PFSK-1 (cell line): ENCODE data around the gene KAT7.

Experiments
- FOXP2 ChIP-seq: optimal IDR thresholded peaks from 2 replicates; pipeline ENCODE3; 2011; ENCODE audit warnings: borderline replicate concordance, control low read depth, inconsistent platforms; ENCODE audit not compliant: insufficient read depth; ENCODE audit errors: extremely low read length, extremely low read depth
- POLR2AphosphoS5 ChIP-seq: IDR thresholded peaks from 2 replicates; pipeline ENCODE4 v1.6.1; 2012; ENCODE audit warnings: low read depth, mild to moderate bottlenecking, control low read depth, low read length, moderate library complexity
- SIN3A ChIP-seq: IDR thresholded peaks from 2 replicates; pipeline ENCODE4 v1.6.1; 2012; ENCODE audit warnings: mild to moderate bottlenecking, low read length, moderate library complexity, borderline replicate concordance; ENCODE audit not compliant: insufficient read depth
- TAF1 ChIP-seq: IDR thresholded peaks from 2 replicates; pipeline ENCODE4 v1.6.1; 2012; ENCODE audit warnings: low read length, control low read depth, borderline replicate concordance; ENCODE audit not compliant: insufficient read depth
- TF ChIP-seq, protein P1 (sequence below), 2 experiments: IDR thresholded peaks; 2 replicates each; pipeline versions ENCODE4 v1.6.1 to v1.8.0; 2011 to 2012; ENCODE audit warnings: low read depth in 2 of 2, low read length in 2 of 2, control low read depth in 1 of 2, inconsistent platforms in 1 of 2, mild to moderate bottlenecking in 1 of 2, moderate library complexity in 1 of 2; ENCODE audit not compliant: insufficient read depth in 1 of 2

Gene KAT7

DNA sequence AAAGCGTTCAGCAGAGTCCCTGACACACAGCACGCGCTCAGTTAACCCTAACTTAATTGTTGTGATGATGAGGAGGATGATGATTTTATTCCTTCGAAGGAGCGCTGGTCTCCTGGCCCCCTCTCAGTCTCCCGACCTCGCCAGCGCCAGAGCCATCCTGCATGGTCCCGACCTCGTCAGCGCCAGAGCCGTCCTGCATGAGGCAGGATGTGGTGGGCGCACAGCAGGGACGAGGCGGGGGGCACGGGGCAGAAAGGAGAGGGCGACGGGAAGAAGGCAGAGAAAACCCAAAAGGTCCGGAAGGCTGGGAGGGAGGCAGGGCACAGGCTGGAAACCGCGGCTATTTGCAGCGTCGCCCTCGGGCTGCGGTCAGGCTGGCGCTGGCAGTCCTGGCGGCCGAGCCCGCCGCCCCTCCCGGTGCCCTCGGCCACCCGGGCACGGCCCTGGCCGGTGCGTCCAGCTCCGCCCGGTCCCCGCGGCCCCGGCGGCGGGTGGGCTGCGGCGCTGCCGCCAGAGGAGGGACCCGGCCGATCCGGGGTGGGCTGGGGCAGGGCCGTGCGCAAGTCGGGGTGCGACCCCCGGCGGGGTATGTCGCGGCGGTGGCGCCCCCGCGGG lies 62.4 kb downstream of the KAT7 start:
- TF ChIP-seq FOXP2 (no peak), POLR2AphosphoS5 (no peak), SIN3A (no peak), TAF1 (no peak)
- TF ChIP-seq, protein P1, sequence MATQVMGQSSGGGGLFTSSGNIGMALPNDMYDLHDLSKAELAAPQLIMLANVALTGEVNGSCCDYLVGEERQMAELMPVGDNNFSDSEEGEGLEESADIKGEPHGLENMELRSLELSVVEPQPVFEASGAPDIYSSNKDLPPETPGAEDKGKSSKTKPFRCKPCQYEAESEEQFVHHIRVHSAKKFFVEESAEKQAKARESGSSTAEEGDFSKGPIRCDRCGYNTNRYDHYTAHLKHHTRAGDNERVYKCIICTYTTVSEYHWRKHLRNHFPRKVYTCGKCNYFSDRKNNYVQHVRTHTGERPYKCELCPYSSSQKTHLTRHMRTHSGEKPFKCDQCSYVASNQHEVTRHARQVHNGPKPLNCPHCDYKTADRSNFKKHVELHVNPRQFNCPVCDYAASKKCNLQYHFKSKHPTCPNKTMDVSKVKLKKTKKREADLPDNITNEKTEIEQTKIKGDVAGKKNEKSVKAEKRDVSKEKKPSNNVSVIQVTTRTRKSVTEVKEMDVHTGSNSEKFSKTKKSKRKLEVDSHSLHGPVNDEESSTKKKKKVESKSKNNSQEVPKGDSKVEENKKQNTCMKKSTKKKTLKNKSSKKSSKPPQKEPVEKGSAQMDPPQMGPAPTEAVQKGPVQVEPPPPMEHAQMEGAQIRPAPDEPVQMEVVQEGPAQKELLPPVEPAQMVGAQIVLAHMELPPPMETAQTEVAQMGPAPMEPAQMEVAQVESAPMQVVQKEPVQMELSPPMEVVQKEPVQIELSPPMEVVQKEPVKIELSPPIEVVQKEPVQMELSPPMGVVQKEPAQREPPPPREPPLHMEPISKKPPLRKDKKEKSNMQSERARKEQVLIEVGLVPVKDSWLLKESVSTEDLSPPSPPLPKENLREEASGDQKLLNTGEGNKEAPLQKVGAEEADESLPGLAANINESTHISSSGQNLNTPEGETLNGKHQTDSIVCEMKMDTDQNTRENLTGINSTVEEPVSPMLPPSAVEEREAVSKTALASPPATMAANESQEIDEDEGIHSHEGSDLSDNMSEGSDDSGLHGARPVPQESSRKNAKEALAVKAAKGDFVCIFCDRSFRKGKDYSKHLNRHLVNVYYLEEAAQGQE (IDR thresholded peaks at IDR 0.05; ENCODE audit: insufficient read depth in 1 of 2, low read depth in 2 of 2, low read length in 2 of 2), result no peak

DNA sequence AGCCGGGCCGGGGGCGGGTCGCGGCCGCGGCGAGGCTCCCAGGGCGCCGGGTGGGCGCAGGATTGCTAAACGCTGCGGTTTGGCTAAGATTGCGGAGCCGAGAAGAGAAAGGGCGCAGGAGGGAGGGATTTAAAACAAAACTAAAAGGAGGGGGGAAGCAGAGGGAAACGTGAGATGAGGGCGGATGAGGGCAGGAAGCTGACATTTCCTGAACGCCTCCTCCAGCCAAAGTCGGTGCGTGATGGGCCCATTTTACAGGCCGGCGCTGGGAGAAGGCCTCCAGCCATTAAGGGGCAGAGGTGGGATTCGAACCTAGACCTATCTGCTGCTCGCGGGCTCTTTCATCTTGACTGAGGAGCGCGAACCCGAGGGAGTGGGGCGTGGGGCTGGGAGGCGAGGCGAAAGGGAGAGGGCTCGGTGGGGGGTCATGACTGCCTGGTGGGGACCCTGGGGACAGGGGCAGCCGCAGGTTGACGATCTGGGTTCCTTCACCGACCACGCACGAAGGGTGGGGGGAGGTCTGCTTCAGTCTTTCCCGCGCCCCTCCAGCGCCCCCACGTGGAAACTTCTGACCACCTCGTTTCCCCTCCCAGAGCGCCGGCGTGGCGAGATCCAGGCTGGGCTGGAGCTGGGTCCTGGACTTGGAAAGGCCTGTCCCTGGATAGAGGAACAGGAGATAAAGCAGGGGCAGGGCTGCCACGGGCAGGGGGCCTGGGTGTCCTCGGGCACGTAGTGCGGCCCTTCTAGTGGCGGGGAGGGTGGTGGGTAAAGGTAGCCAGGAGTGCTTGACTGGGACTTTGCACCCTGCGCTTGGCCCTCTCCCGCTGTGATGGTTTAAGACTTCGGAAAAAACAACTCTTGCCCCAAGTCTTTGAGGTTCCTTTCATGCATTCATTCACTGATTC lies 63.2 kb downstream of the KAT7 start:
- TF ChIP-seq FOXP2 (no peak), POLR2AphosphoS5 (no peak), SIN3A (no peak), TAF1 (no peak)
- TF ChIP-seq, protein P1 (IDR thresholded peaks at IDR 0.05; ENCODE audit: insufficient read depth in 1 of 2, low read depth in 2 of 2, low read length in 2 of 2), result no peak

DNA sequence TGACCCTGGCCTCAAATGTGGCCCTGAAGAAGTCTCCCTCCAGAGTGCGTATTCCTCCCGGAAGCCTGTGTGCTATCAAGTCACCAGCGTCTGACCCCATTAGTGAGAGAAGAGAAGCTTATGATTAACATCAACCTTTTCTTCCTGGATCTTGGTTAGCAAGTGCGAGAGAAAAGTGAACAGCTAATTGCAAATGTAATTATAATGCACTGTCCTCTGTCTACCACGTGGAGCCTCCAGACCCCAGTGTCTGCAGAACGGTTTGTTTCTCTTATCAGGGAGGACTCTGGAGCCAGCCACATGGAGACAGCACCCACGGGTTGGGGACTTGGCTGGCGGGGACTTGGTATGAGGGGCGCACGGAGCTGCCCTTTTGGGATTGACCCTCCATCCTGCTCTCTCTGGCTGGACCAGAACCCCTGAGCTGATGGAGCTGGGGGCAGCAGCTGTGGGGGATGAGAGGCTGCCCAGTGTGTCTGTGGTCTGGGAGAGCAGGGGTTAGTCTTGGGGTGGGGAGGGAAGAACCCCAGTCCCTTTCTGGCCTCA lies 65.1 kb downstream of the KAT7 start:
- TF ChIP-seq, protein P1 (IDR thresholded peaks at IDR 0.05; ENCODE audit: insufficient read depth in 1 of 2, low read depth in 2 of 2, low read length in 2 of 2), result no peak
- no peak for TF ChIP-seq SIN3A
- TF ChIP-seq POLR2AphosphoS5, result no peak
- TF ChIP-seq TAF1, result no peak
- no peak for TF ChIP-seq FOXP2

DNA sequence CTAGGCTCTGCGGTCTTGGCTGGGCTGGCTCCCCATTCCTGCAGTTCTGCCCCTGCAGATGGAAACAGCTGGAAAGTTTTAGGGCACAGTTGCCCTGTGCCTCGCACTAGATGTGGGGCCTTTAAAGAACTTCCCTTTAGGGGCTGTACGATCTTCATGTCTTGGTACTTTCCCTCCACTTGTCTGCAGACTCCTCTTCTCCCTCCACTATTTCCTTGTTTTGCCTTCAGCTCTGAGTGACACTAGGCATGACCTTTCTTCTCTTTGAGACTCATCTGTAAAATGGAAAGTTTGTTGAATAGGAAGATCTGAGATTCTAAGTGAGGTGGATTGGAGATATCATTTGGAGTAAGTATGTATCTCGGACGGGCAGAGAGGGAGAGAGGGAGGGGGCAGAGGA lies 65.6 kb downstream of the KAT7 start:
- TF ChIP-seq POLR2AphosphoS5, result no peak

DNA sequence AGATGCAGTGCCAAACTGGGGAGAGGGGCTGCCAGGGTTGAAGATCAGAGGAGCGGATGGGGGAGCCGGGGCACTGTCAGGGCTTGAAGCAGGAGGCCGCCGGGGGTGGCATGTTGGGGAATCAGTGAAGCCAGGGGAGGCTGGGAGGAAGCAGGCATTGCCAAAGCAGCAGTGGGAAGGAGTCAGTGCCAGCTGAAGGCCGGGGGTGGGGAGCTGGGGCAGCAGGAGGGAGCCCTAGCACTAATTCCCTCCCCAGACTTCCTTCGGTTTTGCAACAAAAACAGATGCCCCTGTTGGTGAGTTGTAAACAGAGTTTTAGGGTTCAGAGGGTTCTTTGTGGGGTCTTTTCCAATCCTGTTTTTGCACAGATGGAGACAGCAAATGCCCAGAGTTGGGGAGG lies 70.3 kb downstream of the KAT7 start:
- TF ChIP-seq, protein P1 (IDR thresholded peaks at IDR 0.05; ENCODE audit: insufficient read depth in 1 of 2, low read depth in 2 of 2, low read length in 2 of 2), result no peak
- TF ChIP-seq SIN3A (no peak), POLR2AphosphoS5 (no peak), FOXP2 (no peak), TAF1 (no peak)
